GM18867 (cell line): Measurements from ENCODE around the gene FMN1.

Experiments used
- ATAC-seq: cut with Tn5 transposase; IDR thresholded peaks from one replicate; pipeline ENCODE4 v1.9.1; 2021; ENCODE audit warnings: mild to moderate bottlenecking, moderate library complexity; ENCODE audit not compliant: unreplicated experiment

FMN1 gene

GRCh38 chr15:33155691-33156420 lies 38.7 kb downstream of the FMN1 start:
- no peak for ATAC-seq

GRCh38 chr15:33154351-33155166 lies 40.0 kb downstream of the FMN1 start:
- no peak for ATAC-seq

- ATAC-seq, result no peak
These were observed 41.0 kb downstream of the FMN1 start for GRCh38 chr15:33153548-33153947.

- ATAC-seq, result no peak
These were observed 41.9 kb downstream of the FMN1 start for GRCh38 chr15:33152502-33153109.

GRCh38 chr15:33150971-33151370 lies 43.5 kb downstream of the FMN1 start:
- ATAC-seq, result no peak

GRCh38 chr15:33150431-33150941 lies 44.0 kb downstream of the FMN1 start:
- ATAC-seq, result no peak

GRCh38 chr15:33149919-33150318 lies 44.6 kb downstream of the FMN1 start:
- ATAC-seq, result no peak

GRCh38 chr15:33148129-33148751 lies 46.3 kb downstream of the FMN1 start:
- no peak for ATAC-seq

- ATAC-seq, result no peak
These were observed 48.5 kb downstream of the FMN1 start for GRCh38 chr15:33146051-33146450.

GRCh38 chr15:33145447-33145846 lies 49.1 kb downstream of the FMN1 start:
- no peak for ATAC-seq

GRCh38 chr15:33142708-33143107 lies 51.8 kb downstream of the FMN1 start:
- ATAC-seq, result peak; percentile 65

GRCh38 chr15:33138000-33138399 lies 56.5 kb downstream of the FMN1 start:
- no peak for ATAC-seq

- no peak for ATAC-seq
These were observed 57.4 kb downstream of the FMN1 start for GRCh38 chr15:33137101-33137500.

- no peak for ATAC-seq
These were observed 58.2 kb downstream of the FMN1 start for GRCh38 chr15:33136353-33136752.

GRCh38 chr15:33135355-33135781 lies 59.1 kb downstream of the FMN1 start:
- no peak for ATAC-seq

- ATAC-seq, result no peak
These were observed 61.7 kb downstream of the FMN1 start for GRCh38 chr15:33132722-33133345.

GRCh38 chr15:33132233-33132580 lies 62.3 kb downstream of the FMN1 start:
- no peak for ATAC-seq

- ATAC-seq, result no peak
These were observed 62.8 kb downstream of the FMN1 start for GRCh38 chr15:33131552-33132232.

GRCh38 chr15:33126559-33127290 lies 67.8 kb downstream of the FMN1 start:
- no peak for ATAC-seq
